Upper lobe of left lung (tissue), 6 donors: ENCODE results near the gene SUMF1. TPM values are rescaled to one million over a fixed set of nuclear protein-coding genes. Genes with fewer than 3 reads are reported as not detected.
A peak's percentile ranks its signal among the peaks of the same experiment; 100 is the strongest.

Experiments
- ATAC-seq, 2 donors: fragments of 200-7000 bp; cut with Tn5 transposase; one replicate each; pipeline ENCODE4 v1.9.1; 2022; ENCODE audit warnings: mild to moderate bottlenecking in 2 of 2, moderate library complexity in 2 of 2; ENCODE audit not compliant: low FRiP score in 2 of 2
- DNase-seq, 2 donors: peaks; one replicate each; pipeline ENCODE4 v3.0.0-alpha.2; 2019 to 2020
- H3K27ac ChIP-seq, 4 donors: fragments of 200-600 bp; sonication (generic); one replicate each; pipeline ENCODE4 v1.5.1; 2016 to 2019
- H3K27me3 ChIP-seq, 4 donors: fragments of 200-600 bp; sonication (generic); one replicate each; pipeline ENCODE4 v1.5.1; 2017 to 2019
- H3K36me3 ChIP-seq, 4 donors: fragments of 200-600 bp; sonication (generic); one replicate each; pipeline ENCODE4 v1.5.1; 2016 to 2019
- H3K4me1 ChIP-seq, 4 donors: fragments of 200-600 bp; sonication (generic); one replicate each; pipeline ENCODE4 v1.5.1; 2018 to 2019
- H3K4me3 ChIP-seq, 4 donors: fragments of 200-600 bp; sonication (generic); one replicate each; pipeline ENCODE4 v1.5.1; 2017 to 2019; ENCODE audit warnings: mild to moderate bottlenecking in 2 of 4, moderate library complexity in 1 of 4
- H3K9me3 ChIP-seq, 4 donors: fragments of 200-600 bp; sonication (generic); one replicate each; pipeline ENCODE4 v1.5.1; 2018 to 2019
- CTCF ChIP-seq, 6 experiments: fragments of 450-650 bp in 4 of 6; fragments of 200-600 bp in 2 of 6; sonication (generic) in 2 of 6; IDR thresholded peaks; one replicate each; pipeline ENCODE4 v1.5.1; 2016 to 2019; ENCODE audit warnings: antibody characterized with exemption in 6 of 6
- EP300 ChIP-seq, 4 donors: sonication (generic); formaldehyde crosslinking; IDR thresholded peaks; one replicate each; pipeline ENCODE4 v1.5.1; 2017; ENCODE audit warnings: antibody characterized with exemption in 4 of 4, control low read depth in 2 of 4
- POLR2A ChIP-seq, 4 donors: fragments of 450-650 bp; IDR thresholded peaks; one replicate each; pipeline ENCODE4 v1.5.1; 2016 to 2017; ENCODE audit warnings: antibody characterized with exemption in 4 of 4, mild to moderate bottlenecking in 2 of 4
- POLR2AphosphoS5 ChIP-seq, 2 donors: sonication (generic); formaldehyde crosslinking; IDR thresholded peaks; one replicate each; pipeline ENCODE4 v1.5.1; 2017; ENCODE audit warnings: antibody characterized with exemption in 2 of 2
- WGBS, 2 donors: methylation state at CpG; one replicate each; pipeline ENCODE4 v1.1.5; 2017 to 2018; 5-methylcytosine and 5-hydroxymethylcytosine counted together
- total RNA-seq, 6 donors: library from RNA; depleted of rRNA in 4 of 6; stranded (reverse); fragments of >200 nt in 4 of 6; gene quantifications; one replicate each; pipeline versions ENCODE4 v1.1.0 to v1.2.1, GENCODE V29; 2016 to 2021
- donor health status: DM: no; HTN: no; CAD: no; lungs with moderate emphysema.
- donor health status: DM: no; HTN: yes; CAD: no; lungs with severe emphysema.

The SUMF1 gene
- total RNA-seq, 6 donors from 2014 or later = 34.5 to 63.0 (median 54.0) TPM

- H3K27ac ChIP-seq = peak overlapping the region; percentile 63 to 70 (median 68)
- H3K4me3 ChIP-seq = no peak overlapping the region
- no peaks in the 10 kb centered on the region for H3K9me3 ChIP-seq
- WGBS, 2 donors = 41 to 57% methylated on average over 7 of the region's 7 CpGs
- DNase-seq (peak in 1 of 2 donors; percentile 78), ATAC-seq (peak; percentile 85)
- no peaks in the 10 kb centered on the region for H3K27me3 ChIP-seq
- TF ChIP-seq CTCF (IDR thresholded peaks at IDR 0.05) (no peak), POLR2A (IDR thresholded peaks at IDR 0.05) (peak in 1 of 4 donors; percentile 35), POLR2AphosphoS5 (IDR thresholded peaks at IDR 0.05) (peak; percentile 71 to 77), EP300 (IDR thresholded peaks at IDR 0.05) (peak in 1 of 4 donors; percentile 6)
- H3K4me1 ChIP-seq = peaks cover 0 to 3% (median 0%) of the 10 kb centered on the region in 4 donors
- H3K36me3 ChIP-seq = no peaks in the 10 kb centered on the region
Observed at GRCh38 chr3:4474683-4475490, 7.8 kb upstream of the SUMF1 start.

- TF ChIP-seq POLR2AphosphoS5 (IDR thresholded peaks at IDR 0.05) (no peak), POLR2A (IDR thresholded peaks at IDR 0.05) (no peak), CTCF (IDR thresholded peaks at IDR 0.05) (no peak), EP300 (IDR thresholded peaks at IDR 0.05) (no peak)
- DNase-seq (no peak), ATAC-seq (no peak)
- Histone ChIP-seq H3K27me3 (no peaks in the 10 kb centered on the region), H3K27ac (no peak overlapping the region), H3K4me3 (no peak overlapping the region), H3K4me1 (peaks cover 0 to 3% (median 0%) of the 10 kb centered on the region in 4 donors), H3K9me3 (no peaks in the 10 kb centered on the region), H3K36me3 (no peaks in the 10 kb centered on the region)
- WGBS, 2 donors = 83 to 86% methylated on average over 2 of the region's 2 CpGs
Observed at GRCh38 chr3:4472766-4473165, 5.7 kb upstream of the SUMF1 start.

GRCh38 chr3:4472312-4472711 is 5.2 kb upstream of the SUMF1 start:
- no peak for DNase-seq
- H3K9me3 ChIP-seq = no peaks in the 10 kb centered on the region
- H3K4me3 ChIP-seq = no peak overlapping the region
- H3K4me1 ChIP-seq = peaks cover 2 to 6% (median 3%) of the 10 kb centered on the region in 4 donors
- H3K36me3 ChIP-seq = no peaks in the 10 kb centered on the region
- TF ChIP-seq POLR2A (IDR thresholded peaks at IDR 0.05) (no peak), POLR2AphosphoS5 (IDR thresholded peaks at IDR 0.05) (no peak), CTCF (IDR thresholded peaks at IDR 0.05) (no peak), EP300 (IDR thresholded peaks at IDR 0.05) (no peak)
- no peak overlapping the region for H3K27ac ChIP-seq
- no peaks in the 10 kb centered on the region for H3K27me3 ChIP-seq
- no peak for ATAC-seq
- WGBS, 2 donors = 92 to 96% methylated on average over 2 of the region's 2 CpGs

GRCh38 chr3:4471907-4472306 is 4.8 kb upstream of the SUMF1 start:
- no peak for DNase-seq
- Histone ChIP-seq H3K4me1 (peaks cover 3 to 7% (median 5%) of the 10 kb centered on the region in 4 donors), H3K27ac (no peak overlapping the region), H3K9me3 (no peaks in the 10 kb centered on the region), H3K36me3 (no peaks in the 10 kb centered on the region), H3K27me3 (no peaks in the 10 kb centered on the region), H3K4me3 (no peak overlapping the region)
- WGBS, 2 donors = 53 to 71% methylated on average over 1 of the region's 1 CpG
- no peak for ATAC-seq
- TF ChIP-seq CTCF (IDR thresholded peaks at IDR 0.05) (no peak), POLR2A (IDR thresholded peaks at IDR 0.05) (no peak), POLR2AphosphoS5 (IDR thresholded peaks at IDR 0.05) (no peak), EP300 (IDR thresholded peaks at IDR 0.05) (no peak)
